ENCODE measurements around the gene MRPL18. TPM values are rescaled to one million over a fixed set of nuclear protein-coding genes. Genes with fewer than 3 reads are reported as not detected.

Gene MRPL18
- total and polyA plus RNA-seq, 9 of the 15 experiments (the other 6 are each of a cell fraction or from before 2014, with no cell fraction given), result 149 to 456 (median 196) TPM

DNA sequence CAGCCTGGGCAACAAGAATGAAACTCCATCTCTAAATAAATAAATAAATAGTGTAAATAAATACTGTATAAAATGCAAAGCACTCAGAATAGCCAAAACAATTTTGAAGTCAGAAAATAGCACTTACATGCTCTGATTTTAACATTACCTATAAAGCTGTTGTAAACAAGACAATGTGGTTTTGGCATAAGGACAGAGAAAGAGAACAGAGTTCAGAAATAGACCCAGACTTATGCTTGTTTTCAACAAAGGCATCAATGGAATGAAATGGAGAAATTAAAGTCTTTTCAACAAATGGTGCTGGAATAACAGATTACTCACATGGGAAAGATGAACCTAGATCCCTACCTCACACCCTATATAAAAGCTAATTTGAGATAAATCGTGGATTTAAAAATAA is 18.1 kb upstream of the MRPL18 start (continued):
- TF ChIP-seq, protein P1, sequence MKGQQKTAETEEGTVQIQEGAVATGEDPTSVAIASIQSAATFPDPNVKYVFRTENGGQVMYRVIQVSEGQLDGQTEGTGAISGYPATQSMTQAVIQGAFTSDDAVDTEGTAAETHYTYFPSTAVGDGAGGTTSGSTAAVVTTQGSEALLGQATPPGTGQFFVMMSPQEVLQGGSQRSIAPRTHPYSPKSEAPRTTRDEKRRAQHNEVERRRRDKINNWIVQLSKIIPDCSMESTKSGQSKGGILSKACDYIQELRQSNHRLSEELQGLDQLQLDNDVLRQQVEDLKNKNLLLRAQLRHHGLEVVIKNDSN (CRISPR knock-in tag; IDR thresholded peaks at IDR 0.05), result no peak
- no peak for TF ChIP-seq MNT (conservative IDR thresholded peaks at IDR 0.05)
- no peak for TF ChIP-seq GTF2E2 (tag; IDR thresholded peaks at IDR 0.05)
- TF ChIP-seq ZNF140 (CRISPR knock-in tag; IDR thresholded peaks at IDR 0.05), result no peak
- TF ChIP-seq PML (IDR thresholded peaks at IDR 0.05; ENCODE audit: low read length), result no peak

GRCh38 chr6:159777240-159777904 is 12.9 kb upstream of the MRPL18 start:
- Histone ChIP-seq H3K79me2 (ENCODE audit: control insufficient read depth, insufficient read depth, low read length) (peaks cover 17% of the 10 kb centered on the region; the same call in 2 of the 3 replicates), H3K36me3 (ENCODE audit: control insufficient read depth, insufficient read depth, low read length) (peaks cover 99% of the 10 kb centered on the region), H3K9me3 (replicated peaks; ENCODE audit: control insufficient read depth, insufficient read depth, low read depth, low read length) (no peaks in the 10 kb centered on the region), H3K9me1 (ENCODE audit: control insufficient read depth, insufficient read depth, low read length) (no peaks in the 10 kb centered on the region), H2AFZ (ENCODE audit: low read depth, low read length) (no peak overlapping the region), H3K4me1 (replicated peaks in 1 of 2; ENCODE audit: control insufficient read depth in 2 of 2, insufficient read depth in 2 of 2, low read length in 2 of 2) (no peaks in the 10 kb centered on the region), H4K20me1 (replicated peaks; ENCODE audit: control insufficient read depth, insufficient read depth, low read length) (peaks cover 5% of the 10 kb centered on the region; the same call in 1 of the 2 replicates), H3K27me3 (ENCODE audit: control insufficient read depth in 2 of 2, insufficient read depth in 2 of 2, low read length in 2 of 2) (no peaks in the 10 kb centered on the region), H3K9ac (ENCODE audit: insufficient read depth in 1 of 2, low read depth in 2 of 2, low read length in 2 of 2) (no peak overlapping the region), H3K27ac (ENCODE audit: extremely low read depth, low read depth, low read length) (no peak overlapping the region), H3K4me2 (ENCODE audit: insufficient read depth, low read length) (no peak overlapping the region), H3K4me3 (no peak overlapping the region)
- FAIRE-seq, result no peak
- ChIA-PET POLR2A (interaction anchor here (1.0 to 1.6 kb wide), 7 partner anchors 9 to 70 kb away, joined by 3 to 12 read pairs (median 3); partner anchors contain the start of genes MRPL18, TCP1 and WTAP), CTCF (ENCODE audit: low intra/inter-chr PET ratio) (no interaction called here)
- 76% methylated on average over 7 of the region's 7 CpGs for WGBS (ENCODE audit: insufficient coverage, low coverage, missing lambda C conversion rate)
- peak in 1 of 4 experiments; percentile 7 for DNase-seq (ENCODE audit: extremely low read depth in 1 of 4, low spot score in 3 of 4)
- intact Hi-C loops (cut with micrococcal nuclease) (no loop called here), in situ Hi-C loops (cut with MboI) (no loop called here)
- peak; percentile 55 for ATAC-seq
- BruUV-seq (replicated peaks), result no TSS peak
- TF ChIP-seq HLTF (IDR thresholded peaks at IDR 0.05) (no peak), POLR2AphosphoS5 (IDR thresholded peaks at IDR 0.05; ENCODE audit: control insufficient read depth, insufficient read depth, low read depth, low read length) (peak; percentile 32; the same call in 1 of the 2 replicates), MED1 (CRISPR knock-in tag; IDR thresholded peaks at IDR 0.05; ENCODE audit: borderline replicate concordance) (no peak), POLR2AphosphoS2 (IDR thresholded peaks at IDR 0.05; ENCODE audit: low read length) (peak; percentile 53; the same call in 1 of the 2 replicates), MYC (IDR thresholded peaks at IDR 0.05; ENCODE audit: low read depth, low read length) (no peak), MYC (CRISPR knock-in tag; IDR thresholded peaks at IDR 0.05; ENCODE audit: borderline replicate concordance, low read depth) (no peak), ZNF121 (CRISPR knock-in tag; conservative IDR thresholded peaks at IDR 0.05) (0 out of 2 replicates have a peak, but pooled peaks have one; percentile 22), FOXA1 (IDR thresholded peaks at IDR 0.05; ENCODE audit: borderline replicate concordance) (no peak), KHSRP (IDR thresholded peaks at IDR 0.05) (0 out of 2 replicates have a peak, but pooled peaks have one; percentile 12), PML (IDR thresholded peaks at IDR 0.05; ENCODE audit: low read length) (peak; percentile 40; the same call in 1 of the 2 replicates), CBX3 (IDR thresholded peaks at IDR 0.05; ENCODE audit: borderline replicate concordance in 1 of 2, low read length in 2 of 2) (0 out of 3 replicates have a peak, but pooled peaks of 1 of the 2 experiments have one; percentile 18), POLR2B (IDR thresholded peaks at IDR 0.05; ENCODE audit: low read depth, partially characterized antibody) (peak; percentile 65), POLR2A (conservative IDR thresholded peaks at IDR 0.05) (peak; percentile 76)
- TF ChIP-seq, protein P2, sequence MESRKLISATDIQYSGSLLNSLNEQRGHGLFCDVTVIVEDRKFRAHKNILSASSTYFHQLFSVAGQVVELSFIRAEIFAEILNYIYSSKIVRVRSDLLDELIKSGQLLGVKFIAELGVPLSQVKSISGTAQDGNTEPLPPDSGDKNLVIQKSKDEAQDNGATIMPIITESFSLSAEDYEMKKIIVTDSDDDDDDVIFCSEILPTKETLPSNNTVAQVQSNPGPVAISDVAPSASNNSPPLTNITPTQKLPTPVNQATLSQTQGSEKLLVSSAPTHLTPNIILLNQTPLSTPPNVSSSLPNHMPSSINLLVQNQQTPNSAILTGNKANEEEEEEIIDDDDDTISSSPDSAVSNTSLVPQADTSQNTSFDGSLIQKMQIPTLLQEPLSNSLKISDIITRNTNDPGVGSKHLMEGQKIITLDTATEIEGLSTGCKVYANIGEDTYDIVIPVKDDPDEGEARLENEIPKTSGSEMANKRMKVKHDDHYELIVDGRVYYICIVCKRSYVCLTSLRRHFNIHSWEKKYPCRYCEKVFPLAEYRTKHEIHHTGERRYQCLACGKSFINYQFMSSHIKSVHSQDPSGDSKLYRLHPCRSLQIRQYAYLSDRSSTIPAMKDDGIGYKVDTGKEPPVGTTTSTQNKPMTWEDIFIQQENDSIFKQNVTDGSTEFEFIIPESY (CRISPR knock-in tag; IDR thresholded peaks at IDR 0.05), result no peak

Measured in K562 (cell line).